Measurements from ENCODE around the gene EZR.

DNA sequence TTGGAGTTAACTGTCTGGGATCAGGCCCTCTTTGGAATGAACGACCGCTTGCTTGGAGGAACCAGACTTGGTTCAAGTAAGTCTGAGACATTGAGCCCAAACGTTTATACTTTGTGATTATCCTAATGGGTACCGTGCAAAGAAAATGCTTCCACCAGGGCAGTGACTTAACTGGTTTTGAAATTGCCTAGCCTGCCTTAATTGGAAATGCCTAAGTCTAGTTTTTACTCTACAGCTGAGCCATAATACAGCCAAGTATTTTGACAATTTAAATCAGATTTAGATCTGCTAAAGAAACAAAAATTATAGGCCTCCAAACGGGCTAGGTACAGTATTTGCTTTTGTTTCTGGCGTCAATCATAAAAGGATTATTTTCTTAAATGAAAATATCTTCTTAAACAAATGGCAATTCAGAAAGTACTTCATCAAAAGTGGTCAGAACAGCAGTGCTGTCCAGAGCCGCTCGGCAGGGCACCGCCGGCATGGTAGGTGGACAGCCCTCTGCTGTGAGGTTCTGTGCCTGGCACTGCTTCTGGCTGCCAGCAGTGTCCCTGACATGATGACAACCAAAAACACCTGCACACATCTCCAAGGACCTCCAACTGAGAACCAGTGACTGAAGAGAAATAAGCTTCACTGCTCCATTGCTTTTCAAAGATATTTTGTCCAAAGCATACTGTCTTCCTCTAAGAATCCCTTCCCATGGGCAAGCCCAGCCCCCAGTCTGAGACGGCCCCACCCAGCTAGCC, 55.6 kb downstream of the EZR start:
- TF ChIP-seq EZH2 (IDR thresholded peaks at IDR 0.05; ENCODE audit: borderline replicate concordance, low read length), result no peak
- TF ChIP-seq, protein P1, sequence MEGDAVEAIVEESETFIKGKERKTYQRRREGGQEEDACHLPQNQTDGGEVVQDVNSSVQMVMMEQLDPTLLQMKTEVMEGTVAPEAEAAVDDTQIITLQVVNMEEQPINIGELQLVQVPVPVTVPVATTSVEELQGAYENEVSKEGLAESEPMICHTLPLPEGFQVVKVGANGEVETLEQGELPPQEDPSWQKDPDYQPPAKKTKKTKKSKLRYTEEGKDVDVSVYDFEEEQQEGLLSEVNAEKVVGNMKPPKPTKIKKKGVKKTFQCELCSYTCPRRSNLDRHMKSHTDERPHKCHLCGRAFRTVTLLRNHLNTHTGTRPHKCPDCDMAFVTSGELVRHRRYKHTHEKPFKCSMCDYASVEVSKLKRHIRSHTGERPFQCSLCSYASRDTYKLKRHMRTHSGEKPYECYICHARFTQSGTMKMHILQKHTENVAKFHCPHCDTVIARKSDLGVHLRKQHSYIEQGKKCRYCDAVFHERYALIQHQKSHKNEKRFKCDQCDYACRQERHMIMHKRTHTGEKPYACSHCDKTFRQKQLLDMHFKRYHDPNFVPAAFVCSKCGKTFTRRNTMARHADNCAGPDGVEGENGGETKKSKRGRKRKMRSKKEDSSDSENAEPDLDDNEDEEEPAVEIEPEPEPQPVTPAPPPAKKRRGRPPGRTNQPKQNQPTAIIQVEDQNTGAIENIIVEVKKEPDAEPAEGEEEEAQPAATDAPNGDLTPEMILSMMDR (conservative IDR thresholded peaks at IDR 0.05 in 1 of 2, IDR thresholded peaks at IDR 0.05 in 1 of 2; ENCODE audit: extremely low read depth in 1 of 2, insufficient read depth in 1 of 2, low read depth in 1 of 2, low read length in 2 of 2), result no peak
